ENCODE results near the gene ARHGAP1.

ARHGAP1 gene

GRCh38 chr11:46640036-46640788, 60.2 kb downstream of the ARHGAP1 start:
- DNase-seq (ENCODE audit: low read depth in 2 of 2), result no peak

- DNase-seq (ENCODE audit: low read depth in 2 of 2), result no peak
Observed at GRCh38 chr11:46639197-46639839, 61.1 kb downstream of the ARHGAP1 start.

GRCh38 chr11:46637546-46637945, 62.9 kb downstream of the ARHGAP1 start:
- no peak for DNase-seq (ENCODE audit: low read depth in 2 of 2)

GRCh38 chr11:46635557-46636139, 64.8 kb downstream of the ARHGAP1 start:
- no peak for DNase-seq (ENCODE audit: low read depth in 2 of 2)

- no peak for DNase-seq (ENCODE audit: low read depth in 2 of 2)
Observed at GRCh38 chr11:46633291-46634217, 66.9 kb downstream of the ARHGAP1 start.

GRCh38 chr11:46632502-46632901, 67.9 kb downstream of the ARHGAP1 start:
- no peak for DNase-seq (ENCODE audit: low read depth in 2 of 2)

GRCh38 chr11:46631676-46632075, 68.7 kb downstream of the ARHGAP1 start:
- DNase-seq (ENCODE audit: low read depth in 2 of 2), result no peak

- no peak for DNase-seq (ENCODE audit: low read depth in 2 of 2)
Observed at GRCh38 chr11:46630237-46630636, 70.2 kb downstream of the ARHGAP1 start.

- no peak for DNase-seq (ENCODE audit: low read depth in 2 of 2)
Observed at GRCh38 chr11:46628961-46629360, 71.5 kb downstream of the ARHGAP1 start.
